ENCODE data around the gene FAM209A. TPM values are rescaled to one million over a fixed set of nuclear protein-coding genes. Genes with fewer than 3 reads are reported as not detected.

Gene FAM209A
- total RNA-seq, 1 experiment from 2014 or later = 0.32 TPM

DNA sequence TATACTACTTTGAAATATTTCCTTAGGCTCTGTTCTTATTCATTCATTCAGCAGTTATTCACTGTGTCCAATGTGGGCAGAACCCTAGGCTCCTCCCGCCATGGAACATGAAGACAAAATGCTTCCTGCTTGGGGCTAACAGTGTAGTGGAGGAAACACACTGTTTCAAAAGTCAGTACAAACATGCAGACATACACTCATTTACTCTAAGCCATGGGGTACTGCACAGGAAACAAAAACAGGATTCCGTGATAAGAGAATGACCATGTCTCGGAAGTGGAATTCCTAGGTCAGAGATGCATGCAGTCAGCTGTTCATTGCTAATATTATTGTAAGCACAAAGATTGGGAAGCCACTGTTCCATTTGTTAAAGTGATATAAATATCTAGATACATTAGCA, 18.4 kb upstream of the FAM209A start:
- no peak for DNase-seq (ENCODE audit: low spot score)
- no peaks in the 10 kb centered on the region for H3K27me3 ChIP-seq (replicated peaks; ENCODE audit: insufficient read depth, low read depth, low read length, poor library complexity)
- H3K4me3 ChIP-seq (ENCODE audit: low read depth, low read length, poor library complexity, severe bottlenecking) = no peak overlapping the region
- H3K36me3 ChIP-seq (ENCODE audit: insufficient read depth, low read length, poor library complexity, severe bottlenecking) = no peaks in the 10 kb centered on the region
- H3K4me1 ChIP-seq (ENCODE audit: insufficient read depth, low read length, poor library complexity, severe bottlenecking) = no peaks in the 10 kb centered on the region
- intact Hi-C loops (cut with micrococcal nuclease; ENCODE audit: unreplicated experiment) = no loop called here
- BruUV-seq (replicated peaks) = no TSS peak
- H3K27ac ChIP-seq (ENCODE audit: low read depth, low read length, poor library complexity, severe bottlenecking) = no peak overlapping the region
- no peak for TF ChIP-seq EZH2 (IDR thresholded peaks at IDR 0.05; ENCODE audit: borderline replicate concordance, low read depth, low read length, poor library complexity, severe bottlenecking)
- TF ChIP-seq, protein P1, sequence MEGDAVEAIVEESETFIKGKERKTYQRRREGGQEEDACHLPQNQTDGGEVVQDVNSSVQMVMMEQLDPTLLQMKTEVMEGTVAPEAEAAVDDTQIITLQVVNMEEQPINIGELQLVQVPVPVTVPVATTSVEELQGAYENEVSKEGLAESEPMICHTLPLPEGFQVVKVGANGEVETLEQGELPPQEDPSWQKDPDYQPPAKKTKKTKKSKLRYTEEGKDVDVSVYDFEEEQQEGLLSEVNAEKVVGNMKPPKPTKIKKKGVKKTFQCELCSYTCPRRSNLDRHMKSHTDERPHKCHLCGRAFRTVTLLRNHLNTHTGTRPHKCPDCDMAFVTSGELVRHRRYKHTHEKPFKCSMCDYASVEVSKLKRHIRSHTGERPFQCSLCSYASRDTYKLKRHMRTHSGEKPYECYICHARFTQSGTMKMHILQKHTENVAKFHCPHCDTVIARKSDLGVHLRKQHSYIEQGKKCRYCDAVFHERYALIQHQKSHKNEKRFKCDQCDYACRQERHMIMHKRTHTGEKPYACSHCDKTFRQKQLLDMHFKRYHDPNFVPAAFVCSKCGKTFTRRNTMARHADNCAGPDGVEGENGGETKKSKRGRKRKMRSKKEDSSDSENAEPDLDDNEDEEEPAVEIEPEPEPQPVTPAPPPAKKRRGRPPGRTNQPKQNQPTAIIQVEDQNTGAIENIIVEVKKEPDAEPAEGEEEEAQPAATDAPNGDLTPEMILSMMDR (conservative IDR thresholded peaks at IDR 0.05; ENCODE audit: low read depth, low read length) = no peak
- ChIA-PET POLR2A (ENCODE audit: low non-redundant PET) (no interaction called here), CTCF (no interaction called here)
- H3K9me3 ChIP-seq (ENCODE audit: low read depth, low read length, poor library complexity, severe bottlenecking) = no peaks in the 10 kb centered on the region

DNA sequence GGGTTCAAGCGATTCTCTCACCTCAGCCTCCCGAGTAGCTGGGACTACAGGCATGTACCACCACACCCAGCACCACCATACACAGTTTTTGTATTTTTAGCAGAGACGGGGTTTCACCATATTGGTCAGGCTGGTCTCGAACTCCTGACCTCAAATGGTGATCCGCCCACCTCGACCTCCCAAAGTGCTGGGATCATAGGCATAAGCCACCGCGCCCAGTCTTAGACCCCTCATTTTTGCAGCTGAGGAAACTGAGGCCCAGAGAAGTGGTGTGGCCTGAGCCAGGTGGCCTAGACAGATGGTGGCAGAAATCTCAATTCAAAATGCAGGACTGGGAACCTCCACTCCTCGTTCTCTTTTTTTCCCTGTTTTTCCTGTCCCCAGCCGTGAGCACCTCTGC, 12.6 kb upstream of the FAM209A start:
- no peak overlapping the region for H3K4me3 ChIP-seq (ENCODE audit: low read depth, low read length, poor library complexity, severe bottlenecking)
- CTCF ChIA-PET = no interaction called here
- BruUV-seq (replicated peaks) = no TSS peak
- no peak for TF ChIP-seq EZH2 (IDR thresholded peaks at IDR 0.05; ENCODE audit: borderline replicate concordance, low read depth, low read length, poor library complexity, severe bottlenecking)
- TF ChIP-seq, protein P1 (conservative IDR thresholded peaks at IDR 0.05; ENCODE audit: low read depth, low read length) = no peak
- no peaks in the 10 kb centered on the region for H3K4me1 ChIP-seq (ENCODE audit: insufficient read depth, low read length, poor library complexity, severe bottlenecking)
- no peaks in the 10 kb centered on the region for H3K27me3 ChIP-seq (replicated peaks; ENCODE audit: insufficient read depth, low read depth, low read length, poor library complexity)
- intact Hi-C loops (cut with micrococcal nuclease; ENCODE audit: unreplicated experiment) = no loop called here
- no peaks in the 10 kb centered on the region for H3K9me3 ChIP-seq (ENCODE audit: low read depth, low read length, poor library complexity, severe bottlenecking)
- DNase-seq (ENCODE audit: low spot score) = no peak
- peaks cover 4% of the 10 kb centered on the region for H3K36me3 ChIP-seq (ENCODE audit: insufficient read depth, low read length, poor library complexity, severe bottlenecking)
- no peak overlapping the region for H3K27ac ChIP-seq (ENCODE audit: low read depth, low read length, poor library complexity, severe bottlenecking)
- POLR2A ChIA-PET (ENCODE audit: low non-redundant PET) = no interaction called here

DNA sequence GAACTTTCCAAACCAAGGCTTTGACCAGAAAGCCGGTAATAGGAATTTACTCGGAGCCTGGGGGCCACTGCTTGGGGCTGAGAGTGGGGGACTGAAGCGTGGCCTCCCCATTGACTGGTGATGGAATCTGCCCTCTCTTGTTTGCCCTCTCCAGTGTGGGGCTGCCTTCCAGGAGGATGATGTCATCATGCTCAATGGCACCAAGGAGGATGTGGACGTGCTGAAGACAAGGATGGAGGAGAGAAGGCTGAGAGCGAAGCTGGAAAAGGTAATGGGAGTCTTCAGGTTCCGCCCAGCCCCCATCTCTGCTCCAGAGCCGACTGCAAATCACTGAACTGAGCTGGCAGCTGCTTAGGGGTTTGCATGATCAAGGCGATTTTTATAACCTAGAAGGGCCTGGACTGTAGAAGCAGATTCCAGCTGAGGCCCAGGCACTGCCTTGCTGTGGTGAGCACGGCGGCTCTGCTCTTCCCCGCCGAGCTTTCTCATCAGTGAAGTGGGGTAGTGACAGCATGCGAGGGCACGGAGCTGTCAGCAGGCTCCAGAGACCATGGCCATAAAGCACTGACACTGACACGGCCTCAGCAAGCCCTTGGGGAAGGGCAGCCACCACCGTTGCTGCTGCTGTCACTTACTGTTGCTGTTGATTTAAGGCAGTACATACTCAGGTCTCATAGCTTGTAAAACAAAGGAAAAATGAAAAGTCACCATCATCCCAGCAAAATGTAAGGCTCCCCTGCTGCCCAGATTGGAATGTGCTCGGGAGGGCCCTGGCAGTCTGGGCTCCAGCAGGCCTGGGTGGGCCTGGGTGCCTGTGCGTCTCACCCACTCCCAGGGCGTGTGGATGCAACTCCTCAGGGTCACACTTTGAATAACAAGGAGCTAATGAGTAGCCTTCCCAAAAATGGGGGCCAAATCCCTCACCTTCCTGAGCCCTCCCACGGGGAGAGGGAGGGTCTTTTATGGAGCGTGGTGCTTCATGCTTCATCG, 11.1 kb upstream of the FAM209A start:
- Histone ChIP-seq H3K27ac (ENCODE audit: low read depth, low read length, poor library complexity, severe bottlenecking) (no peak overlapping the region), H3K4me1 (ENCODE audit: insufficient read depth, low read length, poor library complexity, severe bottlenecking) (no peaks in the 10 kb centered on the region), H3K4me3 (ENCODE audit: low read depth, low read length, poor library complexity, severe bottlenecking) (no peak overlapping the region), H3K9me3 (ENCODE audit: low read depth, low read length, poor library complexity, severe bottlenecking) (no peaks in the 10 kb centered on the region), H3K27me3 (replicated peaks; ENCODE audit: insufficient read depth, low read depth, low read length, poor library complexity) (no peaks in the 10 kb centered on the region), H3K36me3 (ENCODE audit: insufficient read depth, low read length, poor library complexity, severe bottlenecking) (peaks cover 14% of the 10 kb centered on the region)
- ChIA-PET CTCF (no interaction called here), POLR2A (ENCODE audit: low non-redundant PET) (no interaction called here)
- BruUV-seq (replicated peaks) = no TSS peak
- intact Hi-C loops (cut with micrococcal nuclease; ENCODE audit: unreplicated experiment) = no loop called here
- DNase-seq (ENCODE audit: low spot score) = no peak
- TF ChIP-seq, protein P1 (conservative IDR thresholded peaks at IDR 0.05; ENCODE audit: low read depth, low read length) = no peak
- TF ChIP-seq EZH2 (IDR thresholded peaks at IDR 0.05; ENCODE audit: borderline replicate concordance, low read depth, low read length, poor library complexity, severe bottlenecking) = no peak
